K562 (cell line): ENCODE results near the gene ADAP1. TPM values are rescaled to one million over a fixed set of nuclear protein-coding genes. Genes with fewer than 3 reads are reported as not detected.

ENCODE experiments used
- ATAC-seq: fragments of 200-7000 bp; cut with Tn5 transposase; 3 replicates; pipeline ENCODE4 v1.9.1; 2020; ENCODE audit warnings: moderate library complexity
- BruUV-seq: library from RNA; stranded (reverse); fragments of 400-500 nt; replicated peaks from 2 replicates; lab custom pipeline; 2021; lab: Mats Ljungman, UMichigan
- CTCF ChIA-PET: fragments of 300-600 bp; formaldehyde crosslinking; extraction: SDS; loops from one replicate; lab custom pipeline; 2021; ENCODE audit warnings: low intra/inter-chr PET ratio; lab: Yijun Ruan, JAX
- POLR2A ChIA-PET: fragments of 300-600, 350-650 bp; sonication (Branson Sonifier 250); formaldehyde crosslinking; extraction: SDS; loops from one replicate; lab custom pipeline; 2021; ENCODE audit warnings: antibody characterized with exemption, inconsistent platforms; lab: Yijun Ruan, JAX
- DNase-seq, 4 experiments: peaks; one replicate each; pipeline versions ENCODE4 v3.0.0 to v3.0.0-alpha.2; 2011 to 2018; ENCODE audit warnings: low spot score in 3 of 4, mixed read lengths in 3 of 4; ENCODE audit errors: extremely low read depth in 1 of 4
- FAIRE-seq: peaks from 2 replicates; lab custom pipeline; 2011; peaks lifted over from hg19 to GRCh38; lab: Jason Lieb, UNC
- H2AFZ ChIP-seq: 2 replicates; pipeline ENCODE4 v1.6.0; 2011; ENCODE audit warnings: low read depth, low read length, control low read depth, inconsistent platforms
- H3K27ac ChIP-seq: fragments of 200-600 bp; 3 replicates; pipeline ENCODE4 v1.8.0; 2011; ENCODE audit warnings: low read depth, mild to moderate bottlenecking, control low read depth, inconsistent platforms, low read length, moderate library complexity, mixed read lengths; ENCODE audit errors: extremely low read depth
- H3K27me3 ChIP-seq, 2 experiments: fragments of 300-600 bp in 1 of 2; 2 replicates in 1 of 2; 3 replicates in 1 of 2; pipeline versions ENCODE4 v1.6.0 to v1.8.0; 2011; ENCODE audit warnings: inconsistent platforms in 2 of 2, low read length in 2 of 2, mild to moderate bottlenecking in 1 of 2, mixed read lengths in 1 of 2, moderate library complexity in 1 of 2; ENCODE audit not compliant: control insufficient read depth in 2 of 2, insufficient read depth in 2 of 2
- H3K36me3 ChIP-seq: fragments of 300-600 bp; 3 replicates; pipeline ENCODE4 v1.8.0; 2011; ENCODE audit warnings: mild to moderate bottlenecking, low read length, inconsistent platforms; ENCODE audit not compliant: control insufficient read depth, insufficient read depth
- H3K4me1 ChIP-seq, 2 experiments: fragments of 200-600 bp in 1 of 2; replicated peaks in 1 of 2; 2 replicates in 1 of 2; 3 replicates in 1 of 2; pipeline versions ENCODE4 v1.5.1 to v1.8.0; 2011; ENCODE audit warnings: inconsistent platforms in 2 of 2, low read length in 2 of 2, mild to moderate bottlenecking in 1 of 2, mixed read lengths in 1 of 2, moderate library complexity in 1 of 2; ENCODE audit not compliant: control insufficient read depth in 2 of 2, insufficient read depth in 2 of 2
- H3K4me2 ChIP-seq: 2 replicates; pipeline ENCODE4 v1.6.1; 2011; ENCODE audit warnings: low read length, control low read depth, inconsistent platforms, mixed read lengths; ENCODE audit not compliant: insufficient read depth
- H3K4me3 ChIP-seq: fragments of 200-600 bp; sonication (generic), shearing (Covaris generic); 2 replicates; pipeline ENCODE4 v1.5.1; 2016; ENCODE audit warnings: control low read depth, inconsistent platforms
- H3K79me2 ChIP-seq: fragments of 200-600 bp; 3 replicates; pipeline ENCODE4 v1.8.0; 2011; ENCODE audit warnings: low read length, inconsistent platforms; ENCODE audit not compliant: control insufficient read depth, insufficient read depth
- H3K9ac ChIP-seq, 2 experiments: 2 replicates each; pipeline versions ENCODE4 v1.6.0 to v1.6.1; 2011; ENCODE audit warnings: low read depth in 2 of 2, low read length in 2 of 2, control low read depth in 1 of 2, inconsistent platforms in 1 of 2, mild to moderate bottlenecking in 1 of 2, mixed read lengths in 1 of 2; ENCODE audit not compliant: insufficient read depth in 1 of 2
- H3K9me1 ChIP-seq: one replicate; pipeline ENCODE4 v1.6.0; 2011; ENCODE audit warnings: inconsistent platforms, mild to moderate bottlenecking, low read length, moderate library complexity; ENCODE audit not compliant: control insufficient read depth, insufficient read depth
- H3K9me3 ChIP-seq: replicated peaks from 2 replicates; pipeline ENCODE4 v1.5.1; 2011; ENCODE audit warnings: low read depth, low read length, inconsistent platforms; ENCODE audit not compliant: control insufficient read depth, insufficient read depth
- H4K20me1 ChIP-seq: replicated peaks from 2 replicates; pipeline ENCODE4 v1.6.1; 2011; ENCODE audit warnings: low read length, inconsistent platforms, mixed read lengths; ENCODE audit not compliant: control insufficient read depth, insufficient read depth
- POLR2G ChIP-seq: fragments of 200-400 bp; formaldehyde crosslinking; IDR thresholded peaks from 2 replicates; pipeline ENCODE4 v1.6.1; 2017; ENCODE audit warnings: low read depth, mild to moderate bottlenecking, antibody characterized with exemption, low read length, moderate library complexity
- RBM22 ChIP-seq: fragments of 200-400 bp; formaldehyde crosslinking; IDR thresholded peaks from 2 replicates; pipeline ENCODE4 v1.6.1; 2018; ENCODE audit warnings: low read length, low read depth; ENCODE audit not compliant: poor library complexity, severe bottlenecking
- USF2 ChIP-seq: sonication (generic); formaldehyde crosslinking; IDR thresholded peaks from 2 replicates; pipeline ENCODE4 v1.5.0; 2020; ENCODE audit warnings: missing genetic modification reagents
- WGBS: fragments of 100-300 bp; shearing (Covaris generic); methylation state at CpG from one replicate; pipeline ENCODE4 v1.1.6; 2016; ENCODE audit warnings: low coverage, mixed read lengths; ENCODE audit not compliant: insufficient coverage; ENCODE audit errors: missing lambda C conversion rate; 5-methylcytosine and 5-hydroxymethylcytosine counted together
- in situ Hi-C: fragments of 300-500 bp; cut with MboI; formaldehyde crosslinking; loops from 4 replicates; pipeline ENCODE4 v1.15.0; 2018; ENCODE audit warnings: inconsistent platforms, mixed read lengths
- intact Hi-C: fragments of 100-400 bp; cut with micrococcal nuclease; formaldehyde crosslinking; loops from 2 replicates; pipeline ENCODE4 v1.14.2; 2022
- polyA plus RNA-seq, 8 experiments: library from polyadenylated mRNA; depleted of rRNA in 4 of 8; stranded (reverse) in 5 of 8; unstranded in 3 of 8; fragments of >200 nt; fragmentation: Nextera tagmentation in 2 of 8; fragmentation: Illumina TruSeq in 1 of 8; extraction: Ambion mirVana in 2 of 8; extraction: Trizol in 1 of 8; gene quantifications; 2 replicates each; pipeline versions ENCODE4 v1.2.1 to v1.2.3, GENCODE V29; 2011 to 2014; ENCODE audit warnings: inconsistent platforms in 1 of 8, missing spikeins in 1 of 8
- total RNA-seq, 7 experiments: library from RNA; depleted of rRNA in 6 of 7; stranded (reverse); fragments of >200 nt in 6 of 7; fragmentation: Illumina TruSeq in 2 of 7; extraction: Trizol in 2 of 7; gene quantifications; 2 replicates each; pipeline versions ENCODE4 v1.2.1 to v1.2.3, GENCODE V29; 2011 to 2021; ENCODE audit warnings: low replicate concordance in 1 of 7

ADAP1 gene
- total and polyA plus RNA-seq, 9 of the 15 experiments (the other 6 are each of a cell fraction or from before 2014, with no cell fraction given): 0.27 to 1.4 (median 0.52) TPM; not detected in 3

- H3K9me3 ChIP-seq: no peaks in the 10 kb centered on the region
- ATAC-seq (no peak), DNase-seq (no peak), FAIRE-seq (no peak)
- no TSS peak for BruUV-seq
- ChIA-PET CTCF (interaction anchor here (0.5 to 4.1 kb wide), 6 partner anchors 65 to 438 kb away, joined by 3 to 111 read pairs (median 5); no protein-coding TSS in a partner anchor), POLR2A (interaction anchor here (0.6 to 1.6 kb wide), 5 partner anchors 20 to 91 kb away, joined by 3 to 6 read pairs (median 3); no protein-coding TSS in a partner anchor)
- intact Hi-C loops: no loop called here
- 62% methylated on average over 27 of the region's 28 CpGs for WGBS
- peaks cover 0 to 75% of the 10 kb centered on the region in 2 experiments; a peak in 2 of 5 replicates for H3K4me1 ChIP-seq
- H3K9ac ChIP-seq: peak overlapping the region in 1 of 2 experiments; percentile 71; a peak in 1 of 4 replicates
- no peak overlapping the region for H3K27ac ChIP-seq
- peaks cover 14% of the 10 kb centered on the region; the same call in 1 of the 3 replicates for H3K36me3 ChIP-seq
- no peaks in the 10 kb centered on the region for H4K20me1 ChIP-seq
- H3K9me1 ChIP-seq: no peaks in the 10 kb centered on the region
- in situ Hi-C loops: loop anchor here (5.0 to 25.0 kb wide), 3 partner anchors 33 to 168 kb away; partner anchors contain the start of gene ZFAND2A
- H3K4me2 ChIP-seq: no peak overlapping the region
- TF ChIP-seq USF2: no peak
- peak; percentile 46 for TF ChIP-seq RBM22
- TF ChIP-seq POLR2G: peak; percentile 67
- no peaks in the 10 kb centered on the region for H3K79me2 ChIP-seq
- H3K4me3 ChIP-seq: no peak overlapping the region
- H3K27me3 ChIP-seq: no peaks in the 10 kb centered on the region
- no peak overlapping the region for H2AFZ ChIP-seq
These were observed 40.3 kb upstream of the ADAP1 start for GRCh38 chr7:994592-995308.
